IPS DF 19.7 (cell line): ENCODE results near the gene SGIP1.
A peak's percentile ranks its signal among the peaks of the same experiment; 100 is the strongest.

Experiments used
- DNase-seq: peaks from one replicate; pipeline ENCODE4 v3.0.0-alpha.2; 2013; ENCODE audit warnings: low read depth, low spot score

The SGIP1 gene

GRCh38 chr1:66533804-66534740, at the start of gene SGIP1:
Gene SGIP1, plus strand, starts transcription at chr1:66534153. Its CDS starts 206 bp downstream, at chr1:66534359.
- DNase-seq: no peak

- no peak for DNase-seq
Measured at GRCh38 chr1:66489151-66489550, 44.8 kb upstream of the SGIP1 start.

GRCh38 chr1:66489972-66490601, 43.9 kb upstream of the SGIP1 start:
- no peak for DNase-seq

GRCh38 chr1:66490816-66491215, 43.1 kb upstream of the SGIP1 start:
- no peak for DNase-seq

- DNase-seq: no peak
Measured at GRCh38 chr1:66492424-66492823, 41.5 kb upstream of the SGIP1 start.

GRCh38 chr1:66493731-66494130, 40.2 kb upstream of the SGIP1 start:
- no peak for DNase-seq

GRCh38 chr1:66494482-66494881, 39.5 kb upstream of the SGIP1 start:
- no peak for DNase-seq

GRCh38 chr1:66495495-66495894, 38.5 kb upstream of the SGIP1 start:
- DNase-seq: no peak

GRCh38 chr1:66497910-66498309, 36.0 kb upstream of the SGIP1 start:
- no peak for DNase-seq

- no peak for DNase-seq
Measured at GRCh38 chr1:66500301-66500700, 33.7 kb upstream of the SGIP1 start.

GRCh38 chr1:66502086-66502485, 31.9 kb upstream of the SGIP1 start:
- DNase-seq: no peak

GRCh38 chr1:66503841-66504470, 30.0 kb upstream of the SGIP1 start:
- DNase-seq: peak; percentile 25

GRCh38 chr1:66505671-66506392, 28.1 kb upstream of the SGIP1 start:
- no peak for DNase-seq

GRCh38 chr1:66506393-66506687, 27.6 kb upstream of the SGIP1 start:
- DNase-seq: no peak

GRCh38 chr1:66506991-66507390, 27.0 kb upstream of the SGIP1 start:
- DNase-seq: no peak

- no peak for DNase-seq
Measured at GRCh38 chr1:66510407-66510806, 23.5 kb upstream of the SGIP1 start.

GRCh38 chr1:66511118-66511517, 22.8 kb upstream of the SGIP1 start:
- no peak for DNase-seq

GRCh38 chr1:66517959-66518358, 16.0 kb upstream of the SGIP1 start:
- no peak for DNase-seq

GRCh38 chr1:66518654-66519053, 15.3 kb upstream of the SGIP1 start:
- DNase-seq: no peak

- DNase-seq: no peak
Measured at GRCh38 chr1:66519992-66520391, 14.0 kb upstream of the SGIP1 start.

GRCh38 chr1:66520655-66521054, 13.3 kb upstream of the SGIP1 start:
- DNase-seq: no peak

GRCh38 chr1:66521721-66522365, 12.1 kb upstream of the SGIP1 start:
- DNase-seq: no peak
